ENCODE results near the gene GINS1.

The GINS1 gene

DNA sequence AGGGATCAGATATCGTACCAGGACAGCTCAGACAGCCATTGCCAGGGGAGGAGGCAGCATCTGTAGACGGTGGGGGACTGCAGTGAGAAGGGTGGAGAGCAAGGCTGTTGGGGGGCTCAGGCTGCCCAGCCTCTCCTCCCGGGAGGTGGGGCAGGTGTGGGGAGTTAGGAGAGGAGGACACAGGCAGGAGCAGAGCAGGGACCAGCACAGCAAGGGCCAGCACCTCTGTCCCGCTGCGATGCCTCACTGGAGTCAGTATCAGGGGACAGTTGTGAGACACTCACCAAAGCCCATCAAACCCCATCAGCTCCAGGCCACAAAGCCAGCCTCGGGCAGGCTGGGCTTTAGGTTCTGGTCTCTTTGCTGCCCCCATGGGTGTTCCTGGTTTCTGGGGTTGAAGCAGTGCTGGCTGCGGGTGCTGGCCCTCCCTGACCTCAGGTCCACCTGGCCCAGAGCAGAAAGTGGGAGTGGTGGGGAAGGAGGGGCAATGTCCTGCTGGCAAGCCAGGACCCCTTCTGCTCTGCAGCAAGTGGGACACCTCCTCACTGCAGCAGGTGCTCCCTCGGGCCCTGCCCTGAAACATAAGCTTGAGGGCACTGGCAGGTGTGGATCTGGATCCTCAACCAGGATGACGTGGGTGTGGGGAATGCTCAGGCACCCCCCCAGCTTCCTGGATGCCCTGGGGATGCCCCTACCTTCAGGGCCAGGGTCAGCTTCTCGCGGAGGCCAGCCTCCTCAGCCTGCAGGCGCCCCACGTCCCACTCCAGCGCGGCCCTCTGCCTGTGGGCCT lies 83.4 kb downstream of the GINS1 start:
- DNase-seq (ENCODE audit: insufficient read length, low spot score) (no peak), FAIRE-seq (no peak)

DNA sequence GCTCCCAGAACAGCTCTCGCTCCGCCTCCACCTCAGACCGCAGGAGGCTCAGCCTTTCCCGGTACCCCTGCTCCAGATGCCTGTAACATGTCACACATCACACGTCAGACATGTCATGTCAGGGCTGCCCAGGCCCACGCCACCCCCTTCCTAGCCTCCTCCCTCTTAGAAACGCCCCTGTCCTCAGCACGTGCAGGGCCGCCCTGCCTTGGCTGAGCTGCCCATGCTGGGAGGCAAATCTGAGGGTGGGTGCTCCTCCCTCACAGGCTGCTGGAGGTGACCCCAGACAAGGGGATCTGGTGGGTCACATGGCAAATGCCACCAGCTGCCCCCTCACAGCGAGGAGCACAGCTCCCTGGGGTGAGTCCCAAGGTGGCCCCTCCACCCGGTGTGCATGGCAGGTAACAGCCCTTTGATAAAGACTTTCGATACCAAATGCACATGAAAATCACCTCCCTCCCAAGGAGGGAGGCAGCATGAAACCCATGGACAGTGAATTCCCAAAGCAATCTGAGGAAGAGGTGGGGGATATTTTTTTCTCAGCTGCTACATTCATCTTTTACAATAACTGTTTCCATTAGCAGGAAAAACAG lies 84.1 kb downstream of the GINS1 start:
- no peak for DNase-seq (ENCODE audit: insufficient read length, low spot score)
- FAIRE-seq: no peak

DNA sequence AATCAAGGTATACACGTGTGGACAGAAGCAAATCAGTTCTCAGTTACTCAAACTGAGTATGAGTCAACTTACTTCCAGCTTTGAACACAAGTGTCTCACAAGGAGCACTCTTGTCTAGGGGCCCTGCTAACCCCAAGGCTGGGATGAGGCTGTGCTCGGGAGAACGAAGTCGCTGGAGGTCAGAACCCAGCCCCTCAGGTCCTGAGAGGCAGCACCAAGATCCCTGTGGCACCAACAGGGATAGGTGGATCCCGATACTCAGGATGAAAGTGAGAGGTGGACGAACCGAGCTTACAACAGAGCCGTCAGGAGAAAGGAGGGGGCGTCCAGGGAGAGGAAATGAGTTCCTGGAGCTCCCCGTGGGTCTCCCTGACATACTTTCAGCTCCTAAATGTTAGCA lies 85.7 kb downstream of the GINS1 start:
- FAIRE-seq (no peak), DNase-seq (ENCODE audit: insufficient read length, low spot score) (no peak)

DNA sequence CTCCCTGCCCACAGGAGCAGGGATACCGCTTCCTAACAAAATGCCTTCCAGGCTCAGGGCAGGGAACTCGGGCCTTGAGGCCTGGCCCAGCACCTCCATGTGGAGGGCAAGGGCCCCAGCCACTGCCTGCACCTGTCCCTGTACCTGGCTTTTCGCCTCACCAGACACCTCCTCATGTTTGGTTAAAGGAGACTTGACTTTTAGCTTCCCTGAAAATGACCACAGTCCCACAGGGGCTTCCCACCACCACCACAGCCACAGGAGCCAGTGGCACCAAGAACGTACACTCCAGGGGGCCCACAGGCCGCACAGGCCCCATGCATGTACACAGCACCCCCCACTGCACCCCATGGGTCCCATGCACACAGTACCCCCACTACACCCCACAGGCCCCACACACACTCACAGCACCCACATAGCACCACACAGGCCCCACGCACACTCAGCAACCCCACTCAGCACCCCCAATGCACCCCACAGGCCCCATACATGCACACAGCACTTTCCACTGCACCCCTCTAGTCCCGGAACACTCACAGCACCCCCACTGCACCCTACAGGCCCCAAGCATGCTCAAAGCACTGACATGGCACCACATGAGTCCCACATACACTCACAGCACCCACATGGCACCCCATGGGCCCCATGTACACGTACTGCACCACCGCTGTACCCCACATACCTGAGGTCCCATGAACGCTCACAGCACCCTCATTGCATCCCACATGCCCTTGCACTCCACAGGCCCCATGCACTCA lies 86.5 kb downstream of the GINS1 start:
- FAIRE-seq: no peak
- DNase-seq (ENCODE audit: insufficient read length, low spot score): no peak

DNA sequence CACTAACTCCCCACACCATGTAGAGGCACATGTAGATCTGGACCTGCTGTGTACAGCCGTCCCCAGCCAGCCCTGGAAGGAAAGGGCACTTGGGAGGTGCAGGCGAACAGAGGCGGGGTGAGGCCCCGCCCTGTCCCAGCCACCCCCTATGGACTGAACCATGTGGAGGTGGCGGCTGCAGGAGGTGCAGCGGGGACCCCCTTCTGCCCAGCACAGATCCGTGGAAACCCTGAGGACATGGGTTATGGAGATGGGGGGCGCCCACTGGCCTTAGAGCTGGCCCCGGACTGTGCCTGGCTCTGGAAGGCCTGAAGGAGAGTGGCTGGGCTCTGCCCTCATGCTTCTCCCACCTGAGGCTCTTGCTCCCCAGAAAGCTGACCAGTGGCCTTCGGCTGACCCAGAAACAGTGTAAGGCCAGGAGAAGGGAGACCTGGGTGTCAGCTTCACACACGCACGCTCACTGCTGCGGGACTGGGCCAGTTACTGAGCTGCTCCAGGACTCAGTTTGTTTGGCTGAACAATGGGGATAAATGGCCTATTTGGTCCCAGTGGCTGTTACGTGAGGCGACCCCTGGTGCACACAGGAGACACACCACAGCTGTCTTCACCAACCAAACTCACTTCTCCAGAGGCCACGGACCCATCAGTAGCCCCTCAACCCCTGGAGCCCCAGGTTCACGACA lies 87.2 kb downstream of the GINS1 start:
- DNase-seq (ENCODE audit: insufficient read length, low spot score) (no peak), FAIRE-seq (no peak)

DNA sequence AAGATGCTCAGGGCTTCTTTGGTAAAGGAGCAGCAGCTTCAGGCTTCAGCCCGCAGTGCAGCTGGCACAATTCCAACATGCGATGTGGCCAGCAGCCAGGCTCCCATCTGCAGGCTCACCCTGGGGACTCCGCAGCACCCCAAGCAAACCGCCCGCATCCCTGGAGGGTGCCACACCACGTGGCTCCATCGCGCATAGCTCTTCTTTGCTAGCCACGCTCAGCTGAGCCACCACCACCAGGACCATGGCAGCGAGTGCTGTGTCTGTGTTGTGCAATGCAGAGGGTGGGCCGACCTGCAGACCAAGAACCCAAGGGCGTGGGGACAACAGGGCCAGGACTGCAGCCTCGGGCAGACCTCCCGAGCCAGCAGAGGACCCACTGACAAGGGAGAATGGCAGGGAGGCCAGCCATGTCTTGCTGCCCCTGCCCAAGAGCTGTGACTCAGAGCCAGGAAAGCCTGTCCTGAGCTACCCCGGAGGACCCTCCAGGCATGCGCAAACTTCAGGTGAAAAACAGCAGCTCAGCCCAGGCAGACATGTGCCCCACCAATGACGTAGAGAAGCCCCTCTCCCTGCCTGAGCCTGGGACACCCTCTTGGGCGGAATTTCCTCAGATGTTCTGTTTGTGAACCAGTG lies 87.8 kb downstream of the GINS1 start:
- FAIRE-seq: no peak
- DNase-seq (ENCODE audit: insufficient read length, low spot score): no peak

DNA sequence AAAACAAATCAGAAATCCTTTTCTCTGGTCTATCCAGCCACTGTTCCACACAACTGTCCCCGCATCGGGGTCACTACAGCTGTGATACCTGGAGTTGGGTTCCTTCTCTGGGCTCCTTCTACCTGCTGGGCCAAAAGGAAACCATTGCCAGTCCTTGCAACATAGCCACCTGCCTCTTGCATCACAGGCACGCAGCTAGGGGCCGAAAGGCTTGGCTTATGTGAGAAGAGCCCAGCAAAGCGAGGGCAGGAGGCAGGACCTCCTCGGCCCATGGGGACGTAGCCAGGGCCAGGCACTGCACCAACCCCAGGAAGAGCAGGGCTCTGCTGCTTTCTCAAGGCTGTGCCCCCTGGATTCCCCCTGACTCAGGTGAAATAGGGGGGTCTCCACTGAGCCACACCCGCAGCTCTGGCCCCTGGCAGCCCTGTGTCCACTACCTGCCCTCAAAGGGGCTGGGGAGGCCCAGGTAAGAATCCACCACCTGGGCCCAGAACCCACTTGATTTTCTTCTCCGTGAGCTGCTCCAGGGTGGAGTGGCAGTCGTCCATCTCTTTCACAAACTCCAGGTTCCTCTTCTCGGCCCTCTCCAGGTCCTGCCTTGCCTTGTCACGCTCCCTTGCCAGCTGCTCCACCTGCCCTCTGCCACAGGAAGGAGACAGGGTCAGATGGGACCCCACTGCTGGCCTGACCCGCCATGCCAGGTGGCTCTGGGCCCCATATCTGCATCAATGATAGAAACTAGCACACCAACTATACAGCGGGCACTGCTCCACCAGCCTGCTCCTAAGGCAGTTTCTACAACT lies 88.9 kb downstream of the GINS1 start:
- no peak for FAIRE-seq

DNA sequence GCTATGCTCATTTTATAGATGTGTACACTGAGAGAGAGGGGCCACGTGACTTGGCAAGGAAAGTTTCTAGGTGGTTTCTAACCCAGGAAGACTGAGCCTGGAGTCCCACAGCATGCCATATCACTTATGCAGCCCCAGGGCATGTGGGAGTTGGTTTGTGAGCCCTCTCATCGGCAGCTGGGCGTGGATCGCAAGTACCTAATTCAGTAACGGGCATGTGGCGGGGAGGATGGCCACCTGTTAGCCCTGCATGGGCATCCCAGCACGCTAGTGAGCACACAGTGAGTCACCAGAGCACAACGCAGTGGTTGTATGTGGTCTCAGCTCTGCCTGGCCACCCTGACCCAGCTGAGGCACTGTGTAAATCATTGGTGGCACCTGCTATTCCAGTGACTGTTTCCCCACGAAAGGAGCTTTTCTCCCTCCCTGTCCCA lies 89.5 kb downstream of the GINS1 start:
- DNase-seq (ENCODE audit: insufficient read length, low spot score) (no peak), FAIRE-seq (no peak)

More for the DNA sequence above, 88.9 kb downstream of the GINS1 start:
- no peak for DNase-seq (ENCODE audit: insufficient read length, low spot score)

DNA sequence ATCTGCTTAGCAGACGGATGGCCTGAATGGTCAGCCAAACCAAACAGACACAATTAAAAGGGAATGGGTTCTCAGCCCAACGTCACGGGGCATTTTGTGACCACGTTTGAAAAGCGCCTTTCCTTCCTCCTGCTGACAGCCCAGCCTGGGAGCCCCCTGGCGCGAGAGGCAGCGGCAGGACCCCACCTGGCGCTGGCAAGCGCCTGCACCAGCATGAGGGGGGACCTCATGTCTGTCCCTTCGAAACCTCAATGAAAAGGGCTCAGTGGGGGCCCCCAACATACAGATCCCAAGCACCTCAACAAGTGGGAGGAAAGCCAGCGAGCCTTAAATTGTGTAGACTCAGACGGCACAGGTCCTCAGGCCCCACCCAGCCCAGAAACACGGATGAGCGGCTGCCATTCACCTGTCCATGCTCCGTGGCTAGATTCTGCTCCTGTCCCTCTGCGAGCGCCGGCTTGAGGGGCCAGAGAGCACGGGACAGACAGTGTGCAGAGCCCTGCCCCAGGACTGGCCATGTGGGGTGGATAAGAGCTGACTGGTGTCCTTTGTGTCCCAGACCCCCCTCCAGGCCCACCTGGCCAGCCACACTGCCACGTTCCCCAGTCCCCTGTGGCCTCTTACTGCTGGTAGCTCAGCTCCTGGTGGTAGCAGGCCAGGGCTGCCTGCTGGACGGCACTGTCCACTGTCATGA lies 90.3 kb downstream of the GINS1 start:
- FAIRE-seq (no peak), DNase-seq (ENCODE audit: insufficient read length, low spot score) (no peak)

Measured in HTR-8/SVneo (cell line).